ENCODE data around the gene KRTAP2-1.

GRCh38 chr17:41063449-41063848 lies 16.3 kb upstream of the KRTAP2-1 start:
- no peak for TF ChIP-seq CTCF (IDR thresholded peaks at IDR 0.05; ENCODE audit: low read length)
- TF ChIP-seq EZH2 (optimal IDR thresholded peaks at IDR 0.05; ENCODE audit: low read depth, low read length), result no peak
- TF ChIP-seq EZH2phosphoT487 (IDR thresholded peaks at IDR 0.05; ENCODE audit: low read length), result no peak
